Measurements from ENCODE around the gene PIGU. TPM values are rescaled to one million over a fixed set of nuclear protein-coding genes. Genes with fewer than 3 reads are reported as not detected.

PIGU gene
- total and polyA plus RNA-seq, 2 of the 13 experiments (the other 11 are each of a cell fraction or from before 2014, with no cell fraction given), result 45.5 to 231 TPM

- no peak for TF ChIP-seq FIP1L1 (IDR thresholded peaks at IDR 0.05; ENCODE audit: borderline replicate concordance, insufficient read depth, low read depth, low read length)
- peak; percentile 21; the same call in 1 of the 2 replicates for TF ChIP-seq SAFB2 (CRISPR knock-in tag; IDR thresholded peaks at IDR 0.05; ENCODE audit: borderline replicate concordance, low read depth)
- TF ChIP-seq IRF1 (CRISPR knock-in tag; IDR thresholded peaks at IDR 0.05; ENCODE audit: low read depth), result no peak
- peak; percentile 90; the same call in 1 of the 2 replicates for TF ChIP-seq HES4 (CRISPR knock-in tag; IDR thresholded peaks at IDR 0.05; ENCODE audit: borderline replicate concordance)
- TF ChIP-seq ZBTB49 (CRISPR knock-in tag; IDR thresholded peaks at IDR 0.05; ENCODE audit: borderline replicate concordance), result no peak
- TF ChIP-seq E2F1 (CRISPR knock-in tag; IDR thresholded peaks at IDR 0.05), result 0 out of 2 replicates have a peak, but pooled peaks have one; percentile 43
- no peak for TF ChIP-seq ATF7-NPFF (CRISPR knock-in tag; IDR thresholded peaks at IDR 0.05; ENCODE audit: low read depth)
- TF ChIP-seq CREBL2 (CRISPR knock-in tag; IDR thresholded peaks at IDR 0.05; ENCODE audit: borderline replicate concordance), result no peak
- 0 out of 2 replicates have a peak, but pooled peaks have one; percentile 44 for TF ChIP-seq TIGD3 (CRISPR knock-in tag; IDR thresholded peaks at IDR 0.05; ENCODE audit: borderline replicate concordance)
- TF ChIP-seq KAT8 (CRISPR knock-in tag; IDR thresholded peaks at IDR 0.05), result peak; percentile 62; the same call in 1 of the 2 replicates
- TF ChIP-seq ZNF607 (CRISPR knock-in tag; IDR thresholded peaks at IDR 0.05; ENCODE audit: borderline replicate concordance), result peak; percentile 80; the same call in 1 of the 2 replicates
- TF ChIP-seq ZNF761 (CRISPR knock-in tag; conservative IDR thresholded peaks at IDR 0.05), result 0 out of 2 replicates have a peak, but pooled peaks have one; percentile 25
- TF ChIP-seq KDM5B (CRISPR knock-in tag; IDR thresholded peaks at IDR 0.05; ENCODE audit: borderline replicate concordance), result peak; percentile 78; the same call in 1 of the 2 replicates
- TF ChIP-seq PBX2 (CRISPR knock-in tag; IDR thresholded peaks at IDR 0.05), result 0 out of 2 replicates have a peak, but pooled peaks have one; percentile 16
- TF ChIP-seq SOX5 (CRISPR knock-in tag; IDR thresholded peaks at IDR 0.05; ENCODE audit: borderline replicate concordance), result peak; percentile 56; the same call in 1 of the 2 replicates
- 0 out of 2 replicates have a peak, but pooled peaks have one; percentile 61 for TF ChIP-seq NFKB2 (CRISPR knock-in tag; IDR thresholded peaks at IDR 0.05; ENCODE audit: borderline replicate concordance)
- 0 out of 2 replicates have a peak, but pooled peaks have one; percentile 53 for TF ChIP-seq NCOA5 (CRISPR knock-in tag; IDR thresholded peaks at IDR 0.05)
Measured at GRCh38 chr20:34706912-34707784, 30.3 kb upstream of the PIGU start (continued).
